ENCODE measurements around the gene SLC22A4.

The SLC22A4 gene

DNA sequence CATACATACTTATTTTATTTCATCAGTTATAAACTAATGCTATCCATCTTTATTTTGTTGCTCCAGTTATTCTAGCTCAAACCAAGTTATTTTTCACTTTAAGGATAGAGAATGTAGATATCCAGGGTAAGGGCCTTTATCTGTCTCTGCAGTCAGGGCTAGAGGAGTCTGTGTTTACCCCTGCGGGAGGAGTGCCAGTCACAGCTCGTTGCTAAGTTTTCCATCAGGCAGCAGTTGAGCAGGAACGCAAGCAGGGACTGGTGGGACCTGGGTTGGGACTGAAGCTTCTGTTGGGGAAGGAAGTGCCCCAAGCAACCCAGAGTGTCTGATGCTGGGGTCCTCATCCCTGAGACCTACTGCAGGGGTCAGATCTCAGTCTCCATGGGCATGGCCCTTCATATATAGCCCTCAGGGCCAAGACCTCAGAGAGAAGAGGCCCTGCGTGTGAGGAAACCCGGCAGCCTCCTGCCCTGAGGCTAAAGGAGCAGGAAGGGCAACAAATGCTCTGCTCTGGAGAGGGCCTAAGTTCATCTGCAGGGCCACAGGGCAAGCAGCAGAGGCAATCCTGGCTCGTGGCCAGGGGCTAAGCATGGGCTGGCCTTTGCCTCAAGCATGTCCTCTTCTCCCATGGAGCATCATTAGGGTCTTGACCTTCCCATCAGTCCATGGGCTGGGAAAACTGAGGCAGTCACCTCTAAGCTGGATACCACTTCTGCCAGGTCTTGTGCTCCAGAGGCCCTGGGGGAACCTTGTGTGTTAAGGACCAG is 6.6 kb downstream of the SLC22A4 start:
- DNase-seq = peak; percentile 21 to 23

DNA sequence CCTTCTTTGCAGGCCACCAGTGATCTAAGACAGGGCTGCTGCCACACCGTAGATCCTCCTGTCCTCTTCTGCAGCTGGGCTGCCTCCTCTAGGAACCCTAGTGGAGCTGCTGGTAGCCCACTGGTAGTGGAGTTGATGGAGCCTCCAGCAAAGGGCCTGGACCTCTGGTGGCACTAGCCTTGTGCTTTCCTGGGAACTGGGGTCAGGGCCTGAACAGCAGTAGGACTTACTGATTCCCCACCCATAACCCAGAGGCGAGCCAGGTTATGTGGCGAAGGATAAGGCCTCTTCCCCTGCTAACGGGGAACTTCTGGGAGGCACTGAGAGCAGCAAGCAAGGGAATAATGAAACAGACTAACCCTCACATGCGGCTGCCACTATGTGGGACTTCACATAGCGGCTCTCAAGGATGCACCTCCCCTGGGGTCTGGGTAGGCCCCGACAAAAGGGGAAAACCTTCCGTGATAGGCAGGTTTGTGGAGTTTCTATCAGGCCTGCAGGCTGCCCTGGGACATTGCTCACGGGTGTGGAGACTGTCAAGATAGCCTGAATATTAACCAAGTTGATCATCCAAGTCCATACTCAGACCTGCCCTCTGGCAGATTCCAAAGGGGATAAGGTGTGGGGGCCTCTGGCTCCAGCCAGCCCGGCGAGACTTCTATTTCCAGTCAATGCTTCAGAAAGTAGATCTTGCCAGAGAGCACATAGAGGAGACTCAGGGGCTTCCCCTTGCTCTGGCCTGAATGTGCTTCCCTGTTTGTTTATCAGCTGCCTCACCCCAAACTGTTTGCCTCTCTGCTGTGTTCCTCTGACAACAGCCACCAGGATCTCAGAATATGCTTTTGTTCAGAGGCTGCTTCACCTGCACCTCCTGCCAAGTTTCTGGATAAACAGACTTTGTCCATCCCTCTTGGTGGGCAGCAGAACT is 7.4 kb downstream of the SLC22A4 start:
- DNase-seq = no peak

DNA sequence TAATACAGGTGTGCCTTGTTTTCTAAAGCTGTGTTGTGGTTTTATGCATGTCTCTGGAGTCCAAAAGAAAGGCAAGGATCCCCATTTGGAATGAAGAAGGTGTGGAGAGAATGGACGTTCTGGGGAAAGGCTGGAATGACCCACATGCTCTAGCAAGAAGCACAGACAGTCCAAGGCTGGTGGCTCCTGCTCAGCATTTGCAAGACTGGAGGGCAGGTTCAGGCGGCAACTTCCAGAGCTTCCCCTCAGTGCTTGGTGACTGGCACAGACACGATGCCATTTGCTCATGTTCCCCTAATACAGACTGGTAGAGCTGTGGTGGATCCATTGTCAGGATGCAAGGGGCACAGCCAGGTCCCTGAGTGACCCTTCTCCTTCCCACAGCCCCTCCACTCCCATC is 8.2 kb downstream of the SLC22A4 start:
- no peak for DNase-seq

DNA sequence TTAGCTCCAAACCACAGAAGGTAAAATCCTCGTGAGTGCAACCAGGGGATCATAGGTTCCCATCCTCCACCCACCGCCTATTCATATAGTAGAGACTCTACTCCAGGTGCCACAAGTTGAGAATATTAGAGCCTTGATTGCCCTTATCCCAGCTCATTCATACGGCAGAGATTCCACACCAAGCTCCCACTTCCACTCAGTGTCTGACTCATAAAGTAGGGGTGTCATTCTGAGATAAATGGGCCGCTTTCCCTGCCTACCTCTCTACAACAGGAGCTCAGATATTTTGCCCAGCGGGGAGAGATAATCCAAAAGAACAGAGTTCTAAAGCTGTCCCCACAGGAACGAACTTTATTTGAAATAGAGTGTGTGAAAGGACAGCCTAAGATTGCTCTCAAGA is 9.4 kb downstream of the SLC22A4 start:
- no peak for DNase-seq

DNA sequence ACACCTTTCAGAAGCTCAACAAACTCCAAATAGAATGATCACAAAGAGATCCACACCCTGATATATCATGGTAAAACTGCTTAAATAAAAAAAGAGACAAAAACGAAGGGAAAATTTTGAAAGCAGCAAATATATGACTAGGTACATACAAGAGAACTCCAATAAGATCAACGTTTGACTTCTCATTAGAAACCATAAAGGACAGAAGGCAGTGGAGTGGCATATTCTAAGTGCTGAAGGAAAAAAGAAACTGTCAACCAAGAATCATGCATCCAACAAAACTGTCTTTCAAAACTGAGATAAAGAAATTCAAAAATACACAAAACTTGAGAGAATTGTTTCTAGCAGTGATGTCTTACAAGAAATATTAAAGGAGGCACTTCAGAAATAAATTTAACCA is 11.2 kb downstream of the SLC22A4 start:
- DNase-seq = no peak

DNA sequence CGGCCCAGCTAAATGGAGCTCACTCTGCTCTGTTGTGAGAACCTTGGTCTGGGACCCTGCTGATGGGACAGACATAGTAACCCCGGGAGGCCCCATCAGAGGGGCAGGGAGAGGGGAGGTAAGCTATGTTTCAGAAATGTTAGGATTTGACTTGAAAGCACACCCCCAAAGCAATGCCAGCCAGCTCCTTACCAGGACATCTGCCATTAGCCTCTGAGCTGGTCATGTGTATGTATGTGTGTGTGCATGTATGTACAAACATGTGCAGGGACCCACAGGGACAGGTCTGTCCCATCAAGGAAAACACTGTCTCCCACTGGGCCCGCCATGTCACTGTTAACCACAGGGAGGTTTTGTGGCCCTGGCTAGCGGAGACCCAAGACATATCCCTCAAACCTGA is 14.5 kb downstream of the SLC22A4 start:
- DNase-seq = no peak

DNA sequence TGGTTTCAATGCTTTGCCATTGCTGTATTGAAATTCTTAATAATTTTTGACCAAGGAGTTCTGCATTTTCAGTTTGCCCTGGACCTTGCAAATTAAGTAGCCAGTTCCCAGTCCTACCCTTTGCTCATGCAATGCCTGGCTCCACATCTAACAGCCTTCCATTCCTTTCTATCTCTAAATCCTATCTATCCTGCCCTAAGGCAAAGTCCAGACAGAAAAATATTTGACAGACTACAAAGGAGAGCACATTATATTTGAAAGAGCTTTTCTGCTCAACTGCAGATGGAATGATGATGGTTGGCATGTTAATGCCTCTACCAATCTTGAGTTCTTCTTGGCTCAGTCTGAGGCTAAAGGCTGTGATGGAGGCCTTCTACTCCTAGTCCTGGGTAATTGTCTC is 15.5 kb downstream of the SLC22A4 start:
- no peak for DNase-seq

DNA sequence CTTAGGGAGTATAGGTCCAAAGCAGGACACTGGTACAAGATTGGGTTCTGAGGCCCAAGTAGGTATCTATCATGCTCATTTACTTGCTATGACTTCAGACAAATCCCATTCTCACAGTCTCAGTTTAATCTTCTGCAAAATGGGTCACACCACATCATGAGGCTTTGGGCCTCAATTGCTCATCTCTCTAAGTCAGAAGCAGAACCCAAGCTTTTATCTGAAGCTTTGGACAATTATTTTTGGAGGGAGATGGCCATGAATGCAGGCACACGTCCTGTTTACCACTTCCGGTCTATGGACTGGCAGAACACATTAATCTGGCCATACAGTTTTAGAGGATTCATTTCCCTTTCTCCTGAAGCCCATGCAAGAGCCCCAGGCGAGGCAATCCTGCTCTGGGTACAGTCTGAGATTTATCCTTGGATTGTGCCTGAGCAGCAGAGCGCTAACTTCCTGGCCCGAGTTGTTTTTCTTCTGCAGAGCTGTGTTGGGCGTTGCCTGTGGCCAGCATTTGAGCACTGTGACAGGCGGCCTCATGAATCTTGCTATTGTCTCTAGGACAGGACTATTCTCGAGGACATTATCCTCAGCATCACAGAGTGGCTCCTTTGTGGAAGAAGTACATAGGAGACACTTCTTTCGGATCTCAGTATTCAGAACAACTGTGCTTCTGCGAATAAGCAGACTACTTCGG is 16.1 kb downstream of the SLC22A4 start:
- no peak for DNase-seq

DNA sequence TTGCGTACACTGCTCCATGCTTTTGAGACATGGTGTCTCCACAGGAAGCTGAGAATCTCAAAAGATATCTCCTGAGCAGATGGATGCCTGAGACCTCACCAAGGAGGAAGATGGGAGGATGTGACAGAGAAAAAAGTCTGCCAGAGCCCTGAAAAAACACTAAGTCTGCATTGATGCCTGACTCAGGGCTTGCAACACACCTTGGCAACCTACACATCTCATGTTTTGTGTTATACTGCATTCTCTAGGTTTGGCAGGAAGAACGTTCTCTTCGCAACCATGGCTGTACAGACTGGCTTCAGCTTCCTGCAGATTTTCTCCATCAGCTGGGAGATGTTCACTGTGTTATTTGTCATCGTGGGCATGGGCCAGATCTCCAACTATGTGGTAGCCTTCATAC is 19.2 kb downstream of the SLC22A4 start:
- DNase-seq = no peak

DNA sequence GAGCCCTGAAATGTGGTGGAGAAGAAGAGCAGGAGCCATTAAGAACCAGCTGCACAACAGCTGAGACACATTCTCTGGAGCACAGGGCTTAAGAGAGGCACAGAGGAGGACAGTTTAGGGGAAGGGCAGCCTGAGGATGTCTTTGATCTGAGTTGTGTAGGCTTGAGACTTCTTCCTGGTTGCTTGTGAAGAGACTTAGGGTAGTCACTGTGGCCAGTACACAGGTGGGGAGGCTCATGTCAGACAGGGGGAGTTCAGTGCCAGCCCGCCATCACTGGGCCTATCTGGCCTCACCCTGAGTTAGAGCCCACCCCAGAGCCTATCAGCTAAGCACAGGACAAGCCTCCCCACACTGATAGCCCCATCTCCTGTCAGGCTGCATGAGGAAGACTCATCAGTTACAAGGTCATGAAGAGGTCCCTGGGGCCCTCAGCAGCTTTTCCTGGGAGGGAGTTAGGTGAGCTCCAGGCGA is 19.8 kb downstream of the SLC22A4 start:
- DNase-seq = no peak

DNA sequence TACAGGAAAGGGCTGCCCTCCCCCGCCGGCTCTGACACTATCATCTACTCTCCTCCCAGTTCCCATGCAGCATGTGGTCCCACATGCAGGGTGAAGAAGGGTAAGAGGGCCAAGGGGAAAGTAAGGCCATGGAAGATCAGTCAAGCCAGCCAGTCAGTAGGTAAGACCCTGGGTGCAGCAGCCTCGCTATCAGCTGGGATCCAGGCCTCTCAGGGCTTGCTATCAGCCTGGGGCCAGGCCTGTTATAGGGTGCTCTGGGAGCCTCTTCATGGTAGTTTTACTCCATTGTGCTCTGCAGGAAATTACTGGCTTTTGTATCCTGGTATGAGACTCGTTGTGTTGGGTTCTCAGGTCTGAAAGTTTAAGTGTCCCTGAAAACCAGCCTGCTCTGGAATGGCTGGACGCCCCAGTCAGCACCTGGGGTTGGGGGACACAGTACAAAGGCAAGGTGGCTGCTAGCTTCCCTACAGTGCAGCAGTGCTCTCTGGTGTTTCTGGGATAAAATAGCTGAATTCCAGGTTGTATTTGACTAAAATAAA is 21.4 kb downstream of the SLC22A4 start:
- no peak for DNase-seq

DNA sequence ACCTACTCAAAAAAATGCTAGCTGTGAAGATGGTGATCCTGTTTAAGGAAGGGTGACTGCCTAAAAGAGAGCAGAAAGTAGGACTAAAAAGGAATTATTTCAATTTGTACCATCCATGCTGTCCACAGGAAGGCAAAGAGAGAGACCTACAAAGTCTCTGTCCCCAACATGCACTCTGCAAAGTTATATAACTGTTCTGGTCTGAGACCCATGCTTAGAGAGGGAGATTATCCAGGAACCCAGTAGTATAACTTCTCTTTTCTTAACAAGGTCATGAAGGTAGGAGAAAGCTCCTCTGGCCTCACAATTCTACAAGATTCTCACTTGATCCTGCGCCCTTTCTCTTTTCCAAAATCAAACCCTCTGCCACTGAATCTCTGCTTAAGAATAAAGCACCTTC is 25.8 kb downstream of the SLC22A4 start:
- no peak for DNase-seq

DNA sequence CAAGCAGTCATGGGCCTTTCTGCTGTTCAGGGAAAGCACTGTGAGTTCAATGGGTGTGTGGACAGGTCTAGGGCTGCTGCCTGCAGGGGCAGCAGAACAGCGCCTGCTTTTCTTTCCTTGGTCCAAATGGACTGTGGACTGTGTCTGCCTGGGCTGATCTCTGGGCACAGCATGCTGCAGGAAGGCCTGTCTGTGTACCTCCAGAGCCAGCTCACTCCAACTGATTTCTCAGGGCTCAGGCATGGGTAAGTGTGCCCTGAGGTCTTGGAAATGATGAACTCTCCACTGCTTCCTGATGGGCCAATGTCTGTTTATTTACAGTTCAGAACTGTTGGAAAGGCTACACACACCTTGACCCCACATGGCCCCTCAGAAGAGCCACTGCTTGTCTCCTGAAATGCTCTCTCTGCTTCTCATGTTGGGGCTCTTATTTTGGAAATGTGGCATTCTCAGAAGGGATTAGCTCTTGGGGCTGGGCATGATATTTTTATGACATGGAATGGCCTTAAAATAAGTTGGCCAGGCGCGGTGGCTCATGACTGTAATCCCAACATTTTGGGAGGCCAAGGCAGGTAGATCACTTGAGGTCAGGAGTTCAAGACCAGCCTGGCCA is 27.0 kb downstream of the SLC22A4 start:
- DNase-seq = no peak

DNA sequence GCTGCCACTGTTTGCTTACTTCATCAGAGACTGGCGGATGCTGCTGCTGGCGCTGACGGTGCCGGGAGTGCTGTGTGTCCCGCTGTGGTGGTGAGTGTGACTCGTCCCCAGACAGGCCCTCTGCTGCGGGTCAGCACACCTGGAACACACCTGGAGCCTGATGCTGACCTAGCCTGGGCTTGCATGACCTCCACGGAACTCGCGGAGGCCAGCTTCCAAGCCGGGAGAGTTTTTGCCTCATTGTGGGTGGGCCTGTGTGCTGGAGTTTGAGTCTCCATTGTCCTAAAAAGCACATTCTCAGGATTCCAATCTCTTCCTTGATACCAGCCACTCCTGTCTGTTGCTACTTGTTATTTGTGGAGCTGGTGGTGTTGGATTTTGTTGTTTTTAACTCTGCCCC is 28.1 kb downstream of the SLC22A4 start:
- no peak for DNase-seq

DNA sequence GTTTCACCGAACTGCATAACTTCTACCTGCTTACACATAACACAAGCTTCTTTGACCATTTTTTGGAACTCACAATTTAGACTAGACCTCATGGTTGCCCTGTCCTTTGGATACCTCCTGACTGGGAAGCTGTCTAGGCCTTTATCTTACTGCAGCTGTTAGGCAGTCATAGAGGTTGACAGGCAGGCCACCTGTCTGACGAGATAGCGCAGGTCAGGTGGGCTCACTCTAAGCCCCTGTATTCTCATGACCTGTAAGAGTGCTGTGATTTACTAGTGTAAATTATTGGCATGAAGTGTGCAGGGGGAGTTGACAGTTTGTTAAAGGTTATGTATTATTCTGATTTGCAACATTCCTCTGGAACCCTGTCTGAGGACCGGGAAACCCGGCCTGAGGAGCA is 29.0 kb downstream of the SLC22A4 start:
- DNase-seq = no peak

DNA sequence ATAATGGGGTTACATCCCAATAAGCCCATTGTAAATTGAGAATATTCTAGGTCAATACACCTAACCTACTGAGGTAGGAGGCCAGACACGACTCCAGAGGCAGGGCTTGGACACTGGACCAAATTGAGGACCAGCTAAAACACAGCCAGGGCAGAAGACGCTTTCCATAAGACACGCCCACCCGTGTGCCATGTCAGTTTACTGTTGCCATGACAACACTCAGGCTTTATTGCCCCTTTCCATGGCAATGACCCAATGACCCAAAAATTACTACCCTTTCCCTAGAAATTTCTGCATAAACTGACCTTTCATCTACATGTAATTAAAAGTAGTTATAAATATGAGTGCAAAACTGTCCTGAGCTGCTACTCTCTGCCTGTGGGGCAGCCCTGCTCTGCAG is 31.5 kb downstream of the SLC22A4 start:
- no peak for DNase-seq

DNA sequence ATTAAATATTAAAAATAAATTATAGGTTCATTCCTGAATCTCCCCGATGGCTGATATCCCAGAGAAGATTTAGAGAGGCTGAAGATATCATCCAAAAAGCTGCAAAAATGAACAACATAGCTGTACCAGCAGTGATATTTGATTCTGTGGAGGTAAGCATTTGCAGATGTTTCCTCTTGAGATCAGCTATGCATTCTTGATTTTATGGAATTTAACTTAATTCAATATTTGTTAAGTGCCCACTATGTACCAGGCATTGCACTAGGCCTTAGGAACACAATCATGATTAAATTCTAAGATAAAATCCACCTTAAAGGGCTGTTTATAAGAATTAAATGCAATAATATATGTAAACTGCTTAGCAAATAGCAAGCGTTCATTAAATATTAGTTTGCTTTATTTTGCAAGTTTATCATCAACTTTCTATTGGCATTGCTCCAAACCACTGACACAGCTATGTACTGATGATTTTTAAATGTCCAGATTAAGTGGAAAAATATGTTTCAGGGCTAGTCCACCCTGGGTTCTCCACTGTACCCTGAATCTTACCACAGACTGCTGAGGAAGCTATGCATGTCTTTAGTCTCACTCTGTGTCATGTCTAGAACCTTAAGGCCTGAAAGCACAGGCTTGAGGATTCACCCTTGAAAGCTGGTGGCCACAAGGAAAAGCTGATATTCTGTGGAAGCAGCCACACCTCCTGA is 33.2 kb downstream of the SLC22A4 start:
- no peak for DNase-seq

DNA sequence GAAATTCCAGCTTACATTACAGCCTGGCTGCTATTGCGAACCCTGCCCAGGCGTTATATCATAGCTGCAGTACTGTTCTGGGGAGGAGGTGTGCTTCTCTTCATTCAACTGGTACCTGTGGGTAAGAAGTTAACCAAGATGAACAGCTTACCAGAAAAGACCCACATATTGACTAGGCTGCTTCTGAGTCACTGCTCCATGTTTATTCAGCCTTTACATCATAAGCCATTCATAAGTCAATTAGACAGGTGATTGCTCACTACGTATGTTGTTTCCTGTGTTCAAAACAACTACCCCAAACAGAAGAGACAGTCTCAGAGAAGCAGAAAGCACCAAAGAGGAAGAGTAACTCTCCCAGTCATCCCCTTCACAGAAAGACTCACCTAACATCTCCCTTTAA is 40.6 kb downstream of the SLC22A4 start:
- DNase-seq = no peak

DNA sequence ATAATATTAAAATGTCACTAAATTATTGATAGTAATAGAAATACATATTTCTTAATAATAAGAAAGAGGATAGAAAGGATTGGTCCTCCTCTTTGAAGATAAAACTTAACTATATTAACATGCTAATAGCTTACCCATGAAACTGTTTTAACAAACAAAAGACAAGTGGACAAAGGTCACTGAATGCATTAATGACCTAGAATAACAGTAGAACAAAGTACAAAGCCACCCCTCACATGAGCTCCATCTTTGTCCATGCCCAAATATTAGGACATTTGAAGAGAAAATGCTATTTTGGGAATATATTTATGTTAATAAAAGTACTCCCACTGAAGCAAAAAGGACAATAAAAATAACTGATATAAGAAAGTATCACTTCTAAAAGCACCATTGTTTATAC is 41.2 kb downstream of the SLC22A4 start:
- no peak for DNase-seq

DNA sequence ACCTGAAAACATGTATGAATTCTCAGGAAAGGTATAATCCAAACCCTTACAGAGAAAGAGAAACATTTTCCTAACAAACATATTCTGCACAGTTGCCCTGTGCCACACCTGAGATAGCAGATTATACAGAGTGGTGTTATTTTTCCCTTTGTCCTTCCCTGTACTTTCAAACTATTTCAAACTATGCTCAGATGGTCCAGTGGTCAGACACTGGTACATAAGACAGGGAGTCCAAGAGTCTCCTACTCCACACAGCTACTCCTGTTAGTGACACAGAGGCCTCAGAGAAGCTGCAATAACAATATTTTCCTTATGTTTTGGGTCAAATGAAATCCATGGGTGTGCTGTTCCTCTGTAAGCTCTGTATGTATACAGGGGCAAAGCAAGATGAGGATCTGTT is 45.3 kb downstream of the SLC22A4 start:
- DNase-seq = no peak

DNA sequence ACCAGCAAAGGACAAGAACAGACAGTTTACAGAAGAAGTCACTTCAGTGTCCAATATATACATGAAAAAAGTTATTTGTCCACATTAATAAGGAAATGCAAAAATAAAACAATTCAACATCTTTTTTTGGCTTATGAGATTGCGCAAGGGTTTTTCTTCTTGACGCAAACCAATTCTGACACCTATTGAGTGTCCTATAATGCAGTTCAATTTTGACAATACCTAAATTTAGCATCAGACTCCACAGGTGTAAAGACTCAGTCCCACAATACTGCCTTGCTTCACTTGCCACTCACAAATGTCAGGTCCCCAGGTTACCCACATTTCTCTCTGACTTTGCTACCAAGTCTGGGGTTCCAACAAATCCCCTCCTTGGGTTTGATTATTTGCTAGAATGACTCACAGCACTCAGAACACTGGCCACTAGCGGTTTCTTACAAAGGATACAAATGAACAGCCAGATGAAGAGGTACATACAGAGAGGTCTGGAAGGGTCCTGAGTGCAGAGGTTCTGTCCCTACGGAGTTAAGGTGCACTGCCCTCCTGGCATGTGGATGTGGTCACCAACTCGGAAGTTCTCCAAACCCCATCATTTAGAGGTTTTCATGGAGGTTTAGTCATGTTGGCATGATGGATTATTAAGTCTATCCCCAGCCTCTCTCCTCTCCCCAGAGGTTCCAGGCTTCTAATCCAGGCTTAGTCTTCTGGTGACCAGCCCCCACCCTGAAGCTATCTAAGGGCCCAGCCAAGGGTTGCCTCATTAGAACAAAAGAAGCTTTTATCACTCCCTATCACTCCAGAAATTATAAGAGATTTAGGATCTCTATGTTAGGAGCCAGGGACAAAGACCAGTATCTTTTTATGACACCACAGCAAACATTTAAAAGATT is 48.3 kb downstream of the SLC22A4 start:
- no peak for DNase-seq

Data from AML-193 (cell line).